ENCODE data around the gene MRAS. TPM values are rescaled to one million over a fixed set of nuclear protein-coding genes. Genes with fewer than 3 reads are reported as not detected.
A peak's percentile ranks its signal among the peaks of the same experiment; 100 is the strongest.
"Not testable (repeated sequence)": the region's sequence is repeated elsewhere in the genome, so short reads cannot be mapped to it uniquely, and the experiment has no call there.

MRAS gene
- total and polyA plus RNA-seq, 4 donors, result 12.6 to 28.7 (median 22.3) TPM

DNA sequence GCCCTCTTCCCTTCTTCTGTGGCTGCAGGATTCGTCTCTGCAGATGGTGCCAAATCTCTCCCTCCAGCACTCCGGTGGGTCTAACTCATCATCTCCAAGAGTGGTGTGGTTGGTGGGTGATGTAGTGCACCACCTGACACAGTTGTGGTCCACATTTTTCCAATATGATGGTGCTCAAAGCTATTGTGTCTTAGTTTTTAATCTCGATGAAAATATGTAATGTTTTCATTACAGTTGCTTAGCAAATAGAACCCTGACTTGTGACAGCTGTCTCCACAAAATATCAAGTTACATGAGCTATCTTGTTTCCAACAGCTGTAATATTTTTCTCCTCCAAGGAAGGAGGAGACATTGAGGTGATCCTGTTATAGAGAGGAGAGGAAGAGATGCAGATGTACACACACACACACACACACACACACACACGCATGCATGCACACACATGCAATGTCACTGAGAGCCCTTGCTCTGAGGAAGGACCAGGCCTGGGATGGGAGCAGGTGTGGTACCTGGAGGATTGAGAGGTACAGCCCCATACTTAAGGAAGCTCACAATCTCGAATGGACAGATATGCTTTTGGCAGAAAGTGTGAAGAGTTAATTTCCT, 70.3 kb downstream of the MRAS start:
- TF ChIP-seq, protein P1, sequence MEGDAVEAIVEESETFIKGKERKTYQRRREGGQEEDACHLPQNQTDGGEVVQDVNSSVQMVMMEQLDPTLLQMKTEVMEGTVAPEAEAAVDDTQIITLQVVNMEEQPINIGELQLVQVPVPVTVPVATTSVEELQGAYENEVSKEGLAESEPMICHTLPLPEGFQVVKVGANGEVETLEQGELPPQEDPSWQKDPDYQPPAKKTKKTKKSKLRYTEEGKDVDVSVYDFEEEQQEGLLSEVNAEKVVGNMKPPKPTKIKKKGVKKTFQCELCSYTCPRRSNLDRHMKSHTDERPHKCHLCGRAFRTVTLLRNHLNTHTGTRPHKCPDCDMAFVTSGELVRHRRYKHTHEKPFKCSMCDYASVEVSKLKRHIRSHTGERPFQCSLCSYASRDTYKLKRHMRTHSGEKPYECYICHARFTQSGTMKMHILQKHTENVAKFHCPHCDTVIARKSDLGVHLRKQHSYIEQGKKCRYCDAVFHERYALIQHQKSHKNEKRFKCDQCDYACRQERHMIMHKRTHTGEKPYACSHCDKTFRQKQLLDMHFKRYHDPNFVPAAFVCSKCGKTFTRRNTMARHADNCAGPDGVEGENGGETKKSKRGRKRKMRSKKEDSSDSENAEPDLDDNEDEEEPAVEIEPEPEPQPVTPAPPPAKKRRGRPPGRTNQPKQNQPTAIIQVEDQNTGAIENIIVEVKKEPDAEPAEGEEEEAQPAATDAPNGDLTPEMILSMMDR (IDR thresholded peaks at IDR 0.05; ENCODE audit: control extremely low read depth, extremely low read depth), result no peak
- H3K27me3 ChIP-seq (ENCODE audit: control insufficient read depth in 3 of 3, insufficient read depth in 3 of 3, low read length in 2 of 3), result no peaks in the 10 kb centered on the region
- WGBS, 2 donors, result 75 to 78% methylated on average over 5 of the region's 5 CpGs
- no peaks in the 10 kb centered on the region for H3K9me3 ChIP-seq (ENCODE audit: control insufficient read depth in 4 of 4, insufficient read depth in 3 of 4, low read length in 3 of 4)
- no peaks in the 10 kb centered on the region for H3K36me3 ChIP-seq (ENCODE audit: control insufficient read depth in 4 of 4, insufficient read depth in 4 of 4, low read length in 4 of 4)
- DNase-seq, result no peak
- no peak overlapping the region for H3K27ac ChIP-seq (ENCODE audit: low read depth in 1 of 2, low read length in 1 of 2)
- no peak overlapping the region for H3K9ac ChIP-seq (ENCODE audit: insufficient read depth in 1 of 2, low read length in 2 of 2)
- H3K4me1 ChIP-seq (ENCODE audit: control insufficient read depth in 5 of 5, insufficient read depth in 5 of 5, low read length in 5 of 5), result no peaks in the 10 kb centered on the region
- no peak for ATAC-seq (ENCODE audit: insufficient read depth, low FRiP score)
- no peak overlapping the region for H3K4me3 ChIP-seq

DNA sequence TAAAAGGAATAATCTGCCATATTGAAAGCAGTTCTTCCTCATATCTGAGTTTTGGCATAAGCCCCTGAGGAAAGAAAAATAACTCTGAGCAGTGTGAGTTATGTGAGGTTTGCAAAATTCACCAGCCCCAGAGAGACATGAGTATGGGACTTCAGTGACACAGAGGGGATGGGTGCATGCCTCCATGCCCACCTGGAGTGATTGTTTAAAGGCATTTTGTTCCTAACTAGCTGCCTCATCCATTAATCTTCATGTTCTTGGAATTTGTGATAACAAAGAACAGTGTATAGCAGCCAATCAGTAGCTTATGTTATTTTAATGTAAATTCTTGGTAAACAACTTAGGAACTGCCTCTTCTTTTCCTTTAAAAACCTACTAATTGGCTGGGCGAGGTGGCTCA, 74.9 kb downstream of the MRAS start:
- no peaks in the 10 kb centered on the region for H3K9me3 ChIP-seq (ENCODE audit: control insufficient read depth in 4 of 4, insufficient read depth in 3 of 4, low read length in 3 of 4)
- TF ChIP-seq, protein P1 (IDR thresholded peaks at IDR 0.05; ENCODE audit: control extremely low read depth, extremely low read depth), result no peak
- ATAC-seq (ENCODE audit: insufficient read depth, low FRiP score) (no peak), DNase-seq (no peak)
- H3K27me3 ChIP-seq (ENCODE audit: control insufficient read depth in 3 of 3, insufficient read depth in 3 of 3, low read length in 2 of 3), result no peaks in the 10 kb centered on the region
- no peaks in the 10 kb centered on the region for H3K36me3 ChIP-seq (ENCODE audit: control insufficient read depth in 4 of 4, insufficient read depth in 4 of 4, low read length in 4 of 4)
- H3K4me3 ChIP-seq, result no peak overlapping the region
- no peaks in the 10 kb centered on the region for H3K4me1 ChIP-seq (ENCODE audit: control insufficient read depth in 5 of 5, insufficient read depth in 5 of 5, low read length in 5 of 5)
- no peak overlapping the region for H3K9ac ChIP-seq (ENCODE audit: insufficient read depth in 1 of 2, low read length in 2 of 2)
- WGBS, 2 donors, result 89 to 100% methylated on average over 1 of the region's 1 CpG
- no peak overlapping the region for H3K27ac ChIP-seq (ENCODE audit: low read depth in 1 of 2, low read length in 1 of 2)

DNA sequence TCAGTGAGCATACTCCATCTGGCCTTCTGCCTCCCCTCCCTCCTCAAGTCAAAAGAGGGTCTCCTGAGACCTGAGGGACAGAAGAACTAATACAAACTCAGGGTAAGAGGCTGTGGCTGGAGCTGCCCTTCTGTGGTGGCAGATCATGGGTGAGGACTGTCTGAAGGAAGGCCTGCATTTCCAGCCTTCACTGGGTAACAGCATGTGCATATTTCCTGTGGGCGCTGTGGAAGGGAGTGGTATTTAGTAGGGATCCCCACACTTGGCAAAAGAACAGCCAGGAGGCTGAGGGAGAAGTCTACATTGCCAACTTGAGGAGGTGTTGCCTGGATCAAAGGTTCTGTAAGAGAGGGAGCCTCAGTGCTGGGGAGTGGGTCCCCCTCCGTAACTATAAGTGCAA, 75.9 kb downstream of the MRAS start:
- Histone ChIP-seq H3K4me3 (no peak overlapping the region), H3K9me3 (ENCODE audit: control insufficient read depth in 4 of 4, insufficient read depth in 3 of 4, low read length in 3 of 4) (no peaks in the 10 kb centered on the region), H3K36me3 (ENCODE audit: control insufficient read depth in 4 of 4, insufficient read depth in 4 of 4, low read length in 4 of 4) (no peaks in the 10 kb centered on the region), H3K27ac (ENCODE audit: low read depth in 1 of 2, low read length in 1 of 2) (no peak overlapping the region), H3K4me1 (ENCODE audit: control insufficient read depth in 5 of 5, insufficient read depth in 5 of 5, low read length in 5 of 5) (no peaks in the 10 kb centered on the region), H3K9ac (ENCODE audit: insufficient read depth in 1 of 2, low read length in 2 of 2) (no peak overlapping the region), H3K27me3 (ENCODE audit: control insufficient read depth in 3 of 3, insufficient read depth in 3 of 3, low read length in 2 of 3) (no peaks in the 10 kb centered on the region)
- TF ChIP-seq, protein P1 (IDR thresholded peaks at IDR 0.05; ENCODE audit: control extremely low read depth, extremely low read depth), result no peak
- DNase-seq (no peak), ATAC-seq (ENCODE audit: insufficient read depth, low FRiP score) (no peak)
- WGBS, 2 donors, result 91 to 100% methylated on average over 2 of the region's 2 CpGs

DNA sequence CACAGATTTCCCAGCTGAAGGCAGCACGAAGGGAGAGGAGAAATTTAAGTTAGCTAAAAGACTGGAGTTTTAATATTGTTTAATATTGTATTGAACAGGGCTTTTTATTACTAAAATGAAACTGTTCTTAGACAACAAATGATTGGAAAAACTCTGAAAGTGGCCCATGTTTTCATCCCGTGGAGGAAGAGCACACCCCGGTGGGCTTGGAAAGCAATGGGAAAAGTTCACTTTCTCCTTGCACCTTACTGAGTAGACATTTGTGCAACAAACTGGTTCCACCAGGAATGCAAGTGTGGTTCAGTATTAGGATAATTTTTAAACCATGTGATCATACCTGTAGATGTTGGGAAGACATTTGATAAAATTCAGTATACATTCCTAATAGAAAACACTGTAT, 77.8 kb downstream of the MRAS start:
- H3K4me1 ChIP-seq (ENCODE audit: control insufficient read depth in 5 of 5, insufficient read depth in 5 of 5, low read length in 5 of 5), result no peaks in the 10 kb centered on the region
- no peaks in the 10 kb centered on the region for H3K36me3 ChIP-seq (ENCODE audit: control insufficient read depth in 4 of 4, insufficient read depth in 4 of 4, low read length in 4 of 4)
- TF ChIP-seq, protein P1 (IDR thresholded peaks at IDR 0.05; ENCODE audit: control extremely low read depth, extremely low read depth), result no peak
- WGBS, 2 donors, result 60 to 67% methylated on average over 3 of the region's 3 CpGs
- H3K9me3 ChIP-seq (ENCODE audit: control insufficient read depth in 4 of 4, insufficient read depth in 3 of 4, low read length in 3 of 4), result no peaks in the 10 kb centered on the region
- peak in 2 of 3 donors; percentile 42 to 55 for DNase-seq
- ATAC-seq (ENCODE audit: insufficient read depth, low FRiP score), result no peak
- H3K27me3 ChIP-seq (ENCODE audit: control insufficient read depth in 3 of 3, insufficient read depth in 3 of 3, low read length in 2 of 3), result no peaks in the 10 kb centered on the region
- H3K9ac ChIP-seq (ENCODE audit: insufficient read depth in 1 of 2, low read length in 2 of 2), result no peak overlapping the region
- no peak overlapping the region for H3K4me3 ChIP-seq
- no peak overlapping the region for H3K27ac ChIP-seq (ENCODE audit: low read depth in 1 of 2, low read length in 1 of 2)

DNA sequence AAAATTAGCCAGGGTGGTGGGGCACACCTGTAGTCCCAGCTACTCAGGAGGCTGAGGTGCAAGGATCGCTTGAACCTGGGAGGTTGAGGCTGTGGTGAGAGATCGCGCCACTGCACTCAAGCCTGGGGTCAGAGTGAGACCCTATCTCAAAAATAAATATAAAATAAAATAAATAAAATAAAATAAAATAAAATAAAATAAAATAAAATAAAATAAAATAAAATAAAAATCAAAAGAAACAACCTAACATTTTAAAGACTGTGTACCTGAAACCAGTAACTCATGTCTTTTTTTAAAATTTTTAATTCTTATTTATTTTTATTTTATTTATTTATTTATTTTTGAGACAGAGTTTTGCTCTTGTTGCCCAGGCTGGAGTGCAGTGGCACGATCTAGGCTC, 78.4 kb downstream of the MRAS start:
- not testable (repeated sequence) for H3K9me3 ChIP-seq (ENCODE audit: control insufficient read depth in 4 of 4, insufficient read depth in 3 of 4, low read length in 3 of 4); H3K4me3 ChIP-seq; H3K4me1 ChIP-seq (ENCODE audit: control insufficient read depth in 5 of 5, insufficient read depth in 5 of 5, low read length in 5 of 5); ATAC-seq (ENCODE audit: insufficient read depth, low FRiP score); DNase-seq; H3K9ac ChIP-seq (ENCODE audit: insufficient read depth in 1 of 2, low read length in 2 of 2); H3K27me3 ChIP-seq (ENCODE audit: control insufficient read depth in 3 of 3, insufficient read depth in 3 of 3, low read length in 2 of 3); H3K27ac ChIP-seq (ENCODE audit: low read depth in 1 of 2, low read length in 1 of 2); H3K36me3 ChIP-seq (ENCODE audit: control insufficient read depth in 4 of 4, insufficient read depth in 4 of 4, low read length in 4 of 4)
- 96 to 97% methylated on average over 4 of the region's 4 CpGs for WGBS, 2 donors
